ENCODE data around the gene EWSR1. TPM values are rescaled to one million over a fixed set of nuclear protein-coding genes. Genes with fewer than 3 reads are reported as not detected.
A peak's percentile ranks its signal among the peaks of the same experiment; 100 is the strongest.

The EWSR1 gene
- total and polyA plus RNA-seq, 2 of the 4 experiments (the other 2 are of a cell fraction): 243 to 518 TPM

GRCh38 chr22:29345932-29346331 lies 77.9 kb downstream of the EWSR1 start:
- CTCF ChIA-PET: no interaction called here
- peak; percentile 4 for DNase-seq

More at GRCh38 chr22:29345932-29346331, 77.9 kb downstream of the EWSR1 start:
- Histone ChIP-seq H2BK15ac (ENCODE audit: low read depth, low read length) (no peak overlapping the region), H2AFZ (replicated peaks; ENCODE audit: low read length, poor library complexity) (no peak overlapping the region), H3K27me3 (ENCODE audit: control insufficient read depth, insufficient read depth, low read length) (no peaks in the 10 kb centered on the region), H2BK20ac (ENCODE audit: low read depth, low read length) (no peak overlapping the region), H3K4me1 (ENCODE audit: control insufficient read depth, insufficient read depth, low read length) (no peaks in the 10 kb centered on the region), H3K36me3 (ENCODE audit: control insufficient read depth, insufficient read depth, low read length) (peaks cover 54% of the 10 kb centered on the region), H4K5ac (ENCODE audit: low read depth, low read length) (no peak overlapping the region), H3K56ac (ENCODE audit: extremely low read depth, insufficient read depth, low read length) (no peak overlapping the region), H4K8ac (ENCODE audit: low read depth in 2 of 2, low read length in 2 of 2) (no peak overlapping the region), H4K20me1 (ENCODE audit: insufficient read depth, low read length) (peaks cover 11% of the 10 kb centered on the region; the same call in 1 of the 2 replicates), H2AK5ac (ENCODE audit: low read depth, low read length) (no peak overlapping the region), H3K9ac (ENCODE audit: low read depth, low read length) (no peak overlapping the region), H2AK9ac (replicated peaks; ENCODE audit: low read depth, low read length, poor library complexity) (peak overlapping the region; percentile 59), H3K27ac (ENCODE audit: insufficient read depth, low read length) (no peak overlapping the region), H3K9me1 (ENCODE audit: insufficient read depth, low read length) (no peaks in the 10 kb centered on the region), H4K91ac (ENCODE audit: insufficient read depth, low read depth, low read length) (no peak overlapping the region), H3K18ac (ENCODE audit: low read depth, low read length) (no peak overlapping the region), H2BK120ac (ENCODE audit: low read depth, low read length) (no peak overlapping the region), H3K79me1 (ENCODE audit: low read depth in 1 of 2, low read length in 2 of 2) (no peaks in the 10 kb centered on the region), H3K9me3 (ENCODE audit: control insufficient read depth, insufficient read depth, low read length) (no peaks in the 10 kb centered on the region), H3K14ac (replicated peaks; ENCODE audit: low read depth, low read length) (no peak overlapping the region), H2BK5ac (ENCODE audit: low read depth, low read length, poor library complexity, severe bottlenecking) (no peak overlapping the region), H3K23ac (ENCODE audit: low read depth, low read length) (no peak overlapping the region), H3K4me3 (ENCODE audit: insufficient read depth, low read depth, low read length) (no peak overlapping the region), H3K4me2 (ENCODE audit: low read depth, low read length) (no peak overlapping the region), H3K4ac (ENCODE audit: low read depth, low read length) (no peak overlapping the region)
- intact Hi-C loops (cut with micrococcal nuclease) (no loop called here), dilution Hi-C loops (cut with HindIII; ENCODE audit: low sequenced_read_pairs, unreplicated experiment) (no loop called here), in situ Hi-C loops (cut with MboI; ENCODE audit: low sequenced_read_pairs) (no loop called here)
- ATAC-seq (ENCODE audit: low read depth): no peak
- no peak for TF ChIP-seq MAFK (IDR thresholded peaks at IDR 0.05; ENCODE audit: low read depth, low read length)
- TF ChIP-seq ELK1 (IDR thresholded peaks at IDR 0.05; ENCODE audit: borderline replicate concordance, low read depth, low read length): no peak
- TF ChIP-seq MXI1 (IDR thresholded peaks at IDR 0.05; ENCODE audit: borderline replicate concordance, low read depth, low read length): no peak
- TF ChIP-seq, protein P1, sequence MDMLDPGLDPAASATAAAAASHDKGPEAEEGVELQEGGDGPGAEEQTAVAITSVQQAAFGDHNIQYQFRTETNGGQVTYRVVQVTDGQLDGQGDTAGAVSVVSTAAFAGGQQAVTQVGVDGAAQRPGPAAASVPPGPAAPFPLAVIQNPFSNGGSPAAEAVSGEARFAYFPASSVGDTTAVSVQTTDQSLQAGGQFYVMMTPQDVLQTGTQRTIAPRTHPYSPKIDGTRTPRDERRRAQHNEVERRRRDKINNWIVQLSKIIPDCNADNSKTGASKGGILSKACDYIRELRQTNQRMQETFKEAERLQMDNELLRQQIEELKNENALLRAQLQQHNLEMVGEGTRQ (IDR thresholded peaks at IDR 0.05; ENCODE audit: low read depth, low read length): no peak
- TF ChIP-seq POLR2A (IDR thresholded peaks at IDR 0.05; ENCODE audit: low read depth, low read length): no peak
- TF ChIP-seq CEBPB (IDR thresholded peaks at IDR 0.05; ENCODE audit: low read depth, low read length): no peak
- TF ChIP-seq RAD21 (IDR thresholded peaks at IDR 0.05; ENCODE audit: low read length): no peak
- POLR2A ChIA-PET (ENCODE audit: unreplicated experiment): no interaction called here
- BruUV-seq (replicated peaks): no TSS peak

Data from IMR-90 (cell line).